IMR-90 (cell line): ENCODE results near the gene SRSF3. TPM values are rescaled to one million over a fixed set of nuclear protein-coding genes. Genes with fewer than 3 reads are reported as not detected.
A peak's percentile ranks its signal among the peaks of the same experiment; 100 is the strongest.

Source experiments
- ELK1 ChIP-seq: fragments of 150-350 bp; IDR thresholded peaks from 2 replicates; pipeline ENCODE4 v1.6.1; 2016; ENCODE audit warnings: low read depth, mild to moderate bottlenecking, low read length, moderate library complexity, borderline replicate concordance
- FOS ChIP-seq: fragments of 150-350 bp; IDR thresholded peaks from 2 replicates; pipeline ENCODE4 v1.6.1; 2016; ENCODE audit warnings: low read depth, low read length
- NFE2L2 ChIP-seq: fragments of 150-350 bp; IDR thresholded peaks from 2 replicates; pipeline ENCODE4 v1.6.1; 2016; ENCODE audit warnings: low read depth, mild to moderate bottlenecking, low read length
- USF2 ChIP-seq: fragments of 150-350 bp; IDR thresholded peaks from 2 replicates; pipeline ENCODE4 v1.6.1; 2017; ENCODE audit warnings: mild to moderate bottlenecking, antibody characterized with exemption, low read length, low read depth
- polyA plus RNA-seq, 3 experiments: library from polyadenylated mRNA; depleted of rRNA; stranded (reverse); fragments of >200 nt; gene quantifications; 2 replicates each; pipeline ENCODE4 v1.2.3, GENCODE V29; 2012; ENCODE audit warnings: low replicate concordance in 1 of 3
- total RNA-seq: library from RNA; depleted of rRNA; stranded (reverse); fragments of >200 nt; gene quantifications from 2 replicates; pipeline ENCODE4 v1.2.3, GENCODE V29; 2012

Gene SRSF3
- total and polyA plus RNA-seq, 2 of the 4 experiments (the other 2 are of a cell fraction): 237 to 297 TPM

- TF ChIP-seq ELK1: no peak
- peak; percentile 90 for TF ChIP-seq USF2
- TF ChIP-seq FOS: peak; percentile 21; the same call in 1 of the 2 replicates
- TF ChIP-seq NFE2L2: peak; percentile 31
These were observed at the start of gene SRSF3 (continued) for GRCh38 chr6:36594029-36594815.
